ENCODE data around the gene ETV5.
"Not testable (repeated sequence)": the region's sequence is repeated elsewhere in the genome, so short reads cannot be mapped to it uniquely, and the experiment has no call there.

Gene ETV5

GRCh38 chr3:186067360-186068242 is 41.3 kb downstream of the ETV5 start:
- DNase-seq (ENCODE audit: low spot score), result no peak

GRCh38 chr3:186060222-186060621 is 48.7 kb downstream of the ETV5 start:
- no peak for DNase-seq (ENCODE audit: low spot score)

- no peak for DNase-seq (ENCODE audit: low spot score)
These were observed 49.7 kb downstream of the ETV5 start for GRCh38 chr3:186059192-186059591.

GRCh38 chr3:186058225-186058624 is 50.7 kb downstream of the ETV5 start:
- no peak for DNase-seq (ENCODE audit: low spot score)

- DNase-seq (ENCODE audit: low spot score), result no peak
These were observed 51.3 kb downstream of the ETV5 start for GRCh38 chr3:186057594-186057993.

- DNase-seq (ENCODE audit: low spot score), result no peak
These were observed 54.0 kb downstream of the ETV5 start for GRCh38 chr3:186054792-186055352.

- no peak for DNase-seq (ENCODE audit: low spot score)
These were observed 54.7 kb downstream of the ETV5 start for GRCh38 chr3:186053954-186054791.

- DNase-seq (ENCODE audit: low spot score), result no peak
These were observed 56.6 kb downstream of the ETV5 start for GRCh38 chr3:186052096-186052840.

GRCh38 chr3:186049001-186049400 is 59.9 kb downstream of the ETV5 start:
- no peak for DNase-seq (ENCODE audit: low spot score)

GRCh38 chr3:186048119-186048518 is 60.8 kb downstream of the ETV5 start:
- no peak for DNase-seq (ENCODE audit: low spot score)

- DNase-seq (ENCODE audit: low spot score), result no peak
These were observed 62.1 kb downstream of the ETV5 start for GRCh38 chr3:186046838-186047237.

GRCh38 chr3:186044968-186045367 is 63.9 kb downstream of the ETV5 start:
- DNase-seq (ENCODE audit: low spot score), result no peak

- no peak for DNase-seq (ENCODE audit: low spot score)
These were observed 64.5 kb downstream of the ETV5 start for GRCh38 chr3:186044427-186044826.

GRCh38 chr3:186042521-186043202 is 66.2 kb downstream of the ETV5 start:
- DNase-seq (ENCODE audit: low spot score), result no peak

GRCh38 chr3:186042036-186042435 is 66.9 kb downstream of the ETV5 start:
- no peak for DNase-seq (ENCODE audit: low spot score)

GRCh38 chr3:186038360-186038759 is 70.5 kb downstream of the ETV5 start:
- no peak for DNase-seq (ENCODE audit: low spot score)

- no peak for DNase-seq (ENCODE audit: low spot score)
These were observed 73.6 kb downstream of the ETV5 start for GRCh38 chr3:186035277-186035676.

- no peak for DNase-seq (ENCODE audit: low spot score)
These were observed 76.6 kb downstream of the ETV5 start for GRCh38 chr3:186032321-186032720.

GRCh38 chr3:186025993-186026392 is 82.9 kb downstream of the ETV5 start:
- DNase-seq (ENCODE audit: low spot score), result not testable (repeated sequence)

GRCh38 chr3:186025161-186025560 is 83.7 kb downstream of the ETV5 start:
- DNase-seq (ENCODE audit: low spot score), result no peak

GRCh38 chr3:186024210-186024609 is 84.7 kb downstream of the ETV5 start:
- DNase-seq (ENCODE audit: low spot score), result no peak

All from HuH-7.5 (cell line).